ENCODE results near the gene TMPRSS13. TPM values are rescaled to one million over a fixed set of nuclear protein-coding genes. Genes with fewer than 3 reads are reported as not detected.

Gene TMPRSS13
- total and polyA plus RNA-seq, 8 donors, result 0.19 to 3.8 (median 1.2) TPM; not detected in 3

DNA sequence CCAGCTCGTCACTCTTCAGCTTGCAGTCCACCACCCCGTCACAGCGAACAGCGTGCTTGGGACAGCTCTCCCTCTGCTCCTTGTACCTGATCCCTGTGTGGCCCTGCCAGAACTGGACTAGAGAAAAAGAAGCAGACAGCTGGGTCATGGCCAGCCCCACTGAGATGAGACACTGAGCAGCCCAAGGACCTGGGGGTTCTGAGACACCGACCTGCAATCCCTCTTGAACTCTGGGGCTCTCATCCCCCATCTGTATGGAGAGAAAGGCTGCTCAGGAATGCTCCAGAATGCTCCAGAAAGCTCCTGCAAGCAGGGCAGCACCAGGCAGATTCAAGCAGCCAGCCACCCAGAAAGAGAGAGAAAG lies 14.8 kb downstream of the TMPRSS13 start:
- Histone ChIP-seq H3K36me3 (no peaks in the 10 kb centered on the region), H3K27me3 (peaks cover 0 to 17% (median 0%) of the 10 kb centered on the region in 3 donors), H3K9me3 (no peaks in the 10 kb centered on the region), H3K27ac (no peak overlapping the region), H3K4me3 (no peak overlapping the region), H3K4me1 (no peaks in the 10 kb centered on the region)
- intact Hi-C loops (cut with DNase I; ENCODE audit: low total_unique reads), result no loop called here
- no peak for TF ChIP-seq EP300 (IDR thresholded peaks at IDR 0.05)
- no peak for TF ChIP-seq POLR2AphosphoS5 (IDR thresholded peaks at IDR 0.05)
- TF ChIP-seq POLR2A (IDR thresholded peaks at IDR 0.05), result no peak
- TF ChIP-seq, protein P1, sequence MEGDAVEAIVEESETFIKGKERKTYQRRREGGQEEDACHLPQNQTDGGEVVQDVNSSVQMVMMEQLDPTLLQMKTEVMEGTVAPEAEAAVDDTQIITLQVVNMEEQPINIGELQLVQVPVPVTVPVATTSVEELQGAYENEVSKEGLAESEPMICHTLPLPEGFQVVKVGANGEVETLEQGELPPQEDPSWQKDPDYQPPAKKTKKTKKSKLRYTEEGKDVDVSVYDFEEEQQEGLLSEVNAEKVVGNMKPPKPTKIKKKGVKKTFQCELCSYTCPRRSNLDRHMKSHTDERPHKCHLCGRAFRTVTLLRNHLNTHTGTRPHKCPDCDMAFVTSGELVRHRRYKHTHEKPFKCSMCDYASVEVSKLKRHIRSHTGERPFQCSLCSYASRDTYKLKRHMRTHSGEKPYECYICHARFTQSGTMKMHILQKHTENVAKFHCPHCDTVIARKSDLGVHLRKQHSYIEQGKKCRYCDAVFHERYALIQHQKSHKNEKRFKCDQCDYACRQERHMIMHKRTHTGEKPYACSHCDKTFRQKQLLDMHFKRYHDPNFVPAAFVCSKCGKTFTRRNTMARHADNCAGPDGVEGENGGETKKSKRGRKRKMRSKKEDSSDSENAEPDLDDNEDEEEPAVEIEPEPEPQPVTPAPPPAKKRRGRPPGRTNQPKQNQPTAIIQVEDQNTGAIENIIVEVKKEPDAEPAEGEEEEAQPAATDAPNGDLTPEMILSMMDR (IDR thresholded peaks at IDR 0.05), result no peak
- 90 to 93% (median 92%) methylated on average over 5 of the region's 5 CpGs for WGBS, 5 donors
- DNase-seq, result no peak

DNA sequence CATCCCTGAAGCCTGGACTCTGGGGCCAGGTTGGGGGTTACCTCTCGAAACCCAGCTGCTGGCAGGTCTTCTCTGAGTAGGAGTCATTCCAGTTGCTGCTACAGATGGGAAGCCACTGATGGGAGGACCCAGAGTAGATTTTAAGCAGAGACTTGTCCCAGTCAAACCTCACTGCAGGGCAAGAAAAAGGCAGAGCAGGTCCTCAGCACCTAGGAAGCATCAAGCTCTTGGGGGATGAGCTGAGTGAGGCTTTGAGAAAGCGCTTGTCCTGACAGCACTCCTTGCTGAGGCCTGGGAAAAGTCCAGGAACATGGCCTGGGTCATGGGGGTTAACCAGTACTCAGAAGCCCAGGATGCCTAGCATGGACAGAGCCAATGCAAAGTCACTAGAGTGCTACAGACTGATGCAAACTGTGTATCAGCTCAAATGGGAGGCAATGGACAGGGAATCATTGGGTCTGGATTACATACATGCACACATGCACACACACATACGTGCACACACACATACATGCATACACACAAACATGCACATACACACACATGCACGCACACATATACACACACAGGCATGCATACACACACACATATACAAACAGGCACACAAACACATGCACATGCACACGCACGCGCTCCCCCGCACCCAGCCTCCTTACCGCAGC lies 15.3 kb downstream of the TMPRSS13 start:
- WGBS, 5 donors, result 88 to 99% (median 95%) methylated on average over 9 of the region's 9 CpGs
- no peak for DNase-seq
- Histone ChIP-seq H3K9me3 (no peaks in the 10 kb centered on the region), H3K36me3 (no peaks in the 10 kb centered on the region), H3K27ac (no peak overlapping the region), H3K27me3 (peaks cover 0 to 17% (median 0%) of the 10 kb centered on the region in 3 donors), H3K4me3 (no peak overlapping the region), H3K4me1 (no peaks in the 10 kb centered on the region)
- intact Hi-C loops (cut with DNase I; ENCODE audit: low total_unique reads), result no loop called here
- TF ChIP-seq EP300 (IDR thresholded peaks at IDR 0.05), result no peak
- TF ChIP-seq, protein P1 (IDR thresholded peaks at IDR 0.05), result no peak
- no peak for TF ChIP-seq POLR2A (IDR thresholded peaks at IDR 0.05)
- TF ChIP-seq POLR2AphosphoS5 (IDR thresholded peaks at IDR 0.05), result no peak

DNA sequence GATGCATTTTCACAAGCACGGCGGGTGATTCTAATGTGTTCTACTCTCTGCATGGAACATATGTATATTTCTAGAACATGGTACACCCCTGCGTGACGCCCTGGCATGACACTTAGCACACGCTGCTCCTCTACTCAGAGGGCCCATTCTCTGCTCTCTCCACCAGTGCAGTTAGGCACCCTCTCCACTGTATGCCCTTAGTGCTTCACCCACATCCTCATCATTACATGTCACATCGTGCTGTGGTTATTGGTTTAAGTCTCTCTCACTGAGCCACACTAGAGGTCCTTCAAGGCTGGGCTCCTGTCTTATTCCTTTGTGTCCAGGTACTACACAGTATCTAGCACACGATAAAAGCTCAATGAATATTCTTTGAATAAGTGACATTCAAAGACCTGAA lies 16.7 kb downstream of the TMPRSS13 start:
- peaks cover 0 to 21% (median 0%) of the 10 kb centered on the region in 3 donors for H3K27me3 ChIP-seq
- H3K36me3 ChIP-seq, result no peaks in the 10 kb centered on the region
- H3K4me3 ChIP-seq, result no peak overlapping the region
- no peaks in the 10 kb centered on the region for H3K9me3 ChIP-seq
- H3K4me1 ChIP-seq, result peaks cover 0 to 2% (median under 1%) of the 10 kb centered on the region in 4 donors
- no peak for TF ChIP-seq EP300 (IDR thresholded peaks at IDR 0.05)
- no peak for TF ChIP-seq POLR2AphosphoS5 (IDR thresholded peaks at IDR 0.05)
- no peak for TF ChIP-seq POLR2A (IDR thresholded peaks at IDR 0.05)
- TF ChIP-seq, protein P1 (IDR thresholded peaks at IDR 0.05), result no peak
- 91 to 97% (median 94%) methylated on average over 7 of the region's 7 CpGs for WGBS, 5 donors
- no peak for DNase-seq
- no peak overlapping the region for H3K27ac ChIP-seq
- intact Hi-C loops (cut with DNase I; ENCODE audit: low total_unique reads), result no loop called here

DNA sequence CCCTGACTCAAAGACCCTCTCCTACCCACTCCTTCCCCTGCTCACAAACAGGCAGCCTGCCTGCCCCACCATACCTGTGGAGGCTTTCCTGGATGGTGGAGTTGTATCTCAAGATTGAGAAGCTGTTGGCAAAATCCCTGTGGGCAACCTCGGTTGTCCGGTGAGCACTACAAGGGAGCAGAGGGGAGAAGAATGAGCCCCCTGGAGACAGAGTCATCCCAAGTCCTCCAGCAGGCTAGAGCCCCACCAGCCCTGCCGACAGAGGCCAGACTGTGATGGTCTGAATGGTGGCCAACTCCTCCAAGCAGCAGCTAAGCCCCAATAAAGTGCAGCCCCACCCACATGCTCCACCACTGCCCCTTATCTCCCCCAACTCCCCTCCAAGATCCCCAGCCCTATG lies 17.5 kb downstream of the TMPRSS13 start:
- DNase-seq, result no peak
- Histone ChIP-seq H3K27ac (no peak overlapping the region), H3K36me3 (no peaks in the 10 kb centered on the region), H3K27me3 (peaks cover 0 to 21% (median 0%) of the 10 kb centered on the region in 3 donors), H3K9me3 (no peaks in the 10 kb centered on the region), H3K4me1 (peaks cover 0 to 9% (median 2%) of the 10 kb centered on the region in 4 donors), H3K4me3 (no peak overlapping the region)
- TF ChIP-seq, protein P1 (IDR thresholded peaks at IDR 0.05), result no peak
- TF ChIP-seq EP300 (IDR thresholded peaks at IDR 0.05) (no peak), POLR2AphosphoS5 (IDR thresholded peaks at IDR 0.05) (no peak), POLR2A (IDR thresholded peaks at IDR 0.05) (no peak)
- intact Hi-C loops (cut with DNase I; ENCODE audit: low total_unique reads), result no loop called here
- 84 to 93% (median 91%) methylated on average over 3 of the region's 3 CpGs; no CpG with 5 or more reads in 1 of the 5 donors for WGBS, 5 donors
